Measurements from ENCODE around the gene GPR35.

The GPR35 gene

DNA sequence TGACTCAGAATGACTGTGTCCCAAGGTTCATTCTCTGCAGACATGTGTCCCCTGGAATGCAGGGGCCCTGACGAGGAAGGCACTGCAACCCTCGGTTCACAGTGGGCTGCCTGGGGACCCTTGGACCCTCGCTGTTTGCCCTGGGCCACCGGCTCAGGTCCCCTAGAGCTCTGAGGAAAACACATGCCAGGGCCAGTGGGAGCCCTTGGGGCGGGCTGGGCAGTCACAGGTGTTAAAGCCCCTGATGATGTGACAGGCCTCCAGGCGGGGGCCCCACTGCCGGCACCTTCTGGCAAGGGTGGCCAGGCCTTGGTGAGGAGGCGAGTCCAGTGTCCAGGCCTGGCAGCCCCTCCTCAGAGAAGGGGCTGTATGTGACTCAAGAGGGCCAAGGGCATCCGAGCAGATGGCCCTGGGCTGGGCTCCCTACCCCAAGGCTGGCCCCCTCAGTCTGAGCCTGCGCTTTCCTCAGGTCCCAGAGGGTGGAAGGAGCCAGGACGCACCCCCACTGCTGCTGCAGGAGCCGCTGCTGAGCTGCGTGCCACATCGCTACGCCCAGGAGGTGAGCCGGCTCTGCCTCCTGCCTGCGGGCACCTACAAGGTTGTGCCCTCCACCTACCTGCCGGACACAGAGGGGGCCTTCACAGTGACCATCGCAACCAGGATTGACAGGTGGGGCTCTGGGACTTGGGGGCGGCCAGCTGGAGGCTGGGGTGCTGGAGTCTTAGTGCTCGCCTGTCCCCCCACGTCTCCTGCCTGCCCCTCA, 27.7 kb upstream of the GPR35 start:
- FAIRE-seq (no peak), DNase-seq (ENCODE audit: insufficient read length, low spot score) (no peak)
- TF ChIP-seq, protein P1, sequence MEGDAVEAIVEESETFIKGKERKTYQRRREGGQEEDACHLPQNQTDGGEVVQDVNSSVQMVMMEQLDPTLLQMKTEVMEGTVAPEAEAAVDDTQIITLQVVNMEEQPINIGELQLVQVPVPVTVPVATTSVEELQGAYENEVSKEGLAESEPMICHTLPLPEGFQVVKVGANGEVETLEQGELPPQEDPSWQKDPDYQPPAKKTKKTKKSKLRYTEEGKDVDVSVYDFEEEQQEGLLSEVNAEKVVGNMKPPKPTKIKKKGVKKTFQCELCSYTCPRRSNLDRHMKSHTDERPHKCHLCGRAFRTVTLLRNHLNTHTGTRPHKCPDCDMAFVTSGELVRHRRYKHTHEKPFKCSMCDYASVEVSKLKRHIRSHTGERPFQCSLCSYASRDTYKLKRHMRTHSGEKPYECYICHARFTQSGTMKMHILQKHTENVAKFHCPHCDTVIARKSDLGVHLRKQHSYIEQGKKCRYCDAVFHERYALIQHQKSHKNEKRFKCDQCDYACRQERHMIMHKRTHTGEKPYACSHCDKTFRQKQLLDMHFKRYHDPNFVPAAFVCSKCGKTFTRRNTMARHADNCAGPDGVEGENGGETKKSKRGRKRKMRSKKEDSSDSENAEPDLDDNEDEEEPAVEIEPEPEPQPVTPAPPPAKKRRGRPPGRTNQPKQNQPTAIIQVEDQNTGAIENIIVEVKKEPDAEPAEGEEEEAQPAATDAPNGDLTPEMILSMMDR (IDR thresholded peaks at IDR 0.05; ENCODE audit: insufficient read depth, missing control alignments) = no peak

DNA sequence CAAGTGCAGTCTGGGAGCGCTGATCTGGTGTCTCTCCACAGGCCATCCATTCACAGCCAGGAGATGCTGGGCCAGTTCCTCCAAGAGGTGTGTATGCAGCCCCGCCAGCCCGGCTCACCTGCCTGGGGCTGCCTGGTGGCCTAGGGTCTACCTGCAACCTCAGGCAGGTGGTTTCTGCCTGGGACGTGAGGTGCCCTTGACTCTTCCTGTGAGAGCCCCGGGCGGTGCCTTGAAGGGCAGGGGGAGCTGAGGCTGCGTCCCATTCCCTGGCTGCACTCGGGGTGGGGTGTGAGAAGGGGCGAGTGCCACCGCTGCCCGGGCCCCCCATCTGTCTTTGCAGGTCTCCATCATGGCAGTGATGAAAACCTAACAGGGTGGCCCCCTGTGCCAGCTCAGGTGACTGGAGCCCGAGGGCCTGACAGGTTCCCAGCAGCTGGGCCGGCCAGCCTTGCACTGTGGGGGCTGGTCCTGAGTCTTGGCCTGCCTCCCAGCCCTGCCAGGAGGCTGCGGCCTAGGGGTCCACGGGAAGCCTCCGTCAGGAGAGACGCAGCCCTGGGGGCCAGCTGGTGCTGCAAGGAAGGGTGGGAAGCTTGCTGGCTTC, 26.9 kb upstream of the GPR35 start:
- DNase-seq (ENCODE audit: insufficient read length, low spot score) (no peak), FAIRE-seq (no peak)
- TF ChIP-seq, protein P1 (IDR thresholded peaks at IDR 0.05; ENCODE audit: insufficient read depth, missing control alignments) = no peak

GRCh38 chr2:240599141-240599583, 26.1 kb upstream of the GPR35 start:
- TF ChIP-seq, protein P1 (IDR thresholded peaks at IDR 0.05; ENCODE audit: insufficient read depth, missing control alignments) = no peak
- FAIRE-seq (no peak), DNase-seq (ENCODE audit: insufficient read length, low spot score) (no peak)

- FAIRE-seq (no peak), DNase-seq (ENCODE audit: insufficient read length, low spot score) (no peak)
- TF ChIP-seq, protein P1 (IDR thresholded peaks at IDR 0.05; ENCODE audit: insufficient read depth, missing control alignments) = no peak
These were observed 24.8 kb upstream of the GPR35 start for GRCh38 chr2:240600451-240600961.

- no peak for DNase-seq (ENCODE audit: insufficient read length, low spot score)
- TF ChIP-seq, protein P1 (IDR thresholded peaks at IDR 0.05; ENCODE audit: insufficient read depth, missing control alignments) = no peak
- FAIRE-seq = no peak
These were observed 24.0 kb upstream of the GPR35 start for GRCh38 chr2:240601061-240601830.

- DNase-seq (ENCODE audit: insufficient read length, low spot score) = no peak
These were observed 23.5 kb upstream of the GPR35 start for GRCh38 chr2:240601831-240602160.

More at GRCh38 chr2:240601831-240602160, 23.5 kb upstream of the GPR35 start:
- no peak for FAIRE-seq
- TF ChIP-seq, protein P1 (IDR thresholded peaks at IDR 0.05; ENCODE audit: insufficient read depth, missing control alignments) = no peak

Measured in D721Med (cell line).